Endometrial microvascular endothelial cells (primary cell): ENCODE data around the gene ANAPC4. TPM values are rescaled to one million over a fixed set of nuclear protein-coding genes. Genes with fewer than 3 reads are reported as not detected.

ENCODE experiments used
- in situ Hi-C: cut with HindIII; loops from 2 replicates; pipeline ENCODE4 v1.10.0; 2017; ENCODE audit warnings: low sequenced_read_pairs, low pct_unique_long_range_greater_than_20kb; ENCODE audit errors: inconsistent ontology term
- total RNA-seq: library from RNA; depleted of rRNA; stranded (reverse); fragments of >200 nt; gene quantifications from one replicate; pipeline ENCODE4 v1.2.3, GENCODE V29; 2015; ENCODE audit errors: inconsistent ontology term

Gene ANAPC4
- total RNA-seq, 1 donor from 2014 or later = 33.5 TPM

DNA sequence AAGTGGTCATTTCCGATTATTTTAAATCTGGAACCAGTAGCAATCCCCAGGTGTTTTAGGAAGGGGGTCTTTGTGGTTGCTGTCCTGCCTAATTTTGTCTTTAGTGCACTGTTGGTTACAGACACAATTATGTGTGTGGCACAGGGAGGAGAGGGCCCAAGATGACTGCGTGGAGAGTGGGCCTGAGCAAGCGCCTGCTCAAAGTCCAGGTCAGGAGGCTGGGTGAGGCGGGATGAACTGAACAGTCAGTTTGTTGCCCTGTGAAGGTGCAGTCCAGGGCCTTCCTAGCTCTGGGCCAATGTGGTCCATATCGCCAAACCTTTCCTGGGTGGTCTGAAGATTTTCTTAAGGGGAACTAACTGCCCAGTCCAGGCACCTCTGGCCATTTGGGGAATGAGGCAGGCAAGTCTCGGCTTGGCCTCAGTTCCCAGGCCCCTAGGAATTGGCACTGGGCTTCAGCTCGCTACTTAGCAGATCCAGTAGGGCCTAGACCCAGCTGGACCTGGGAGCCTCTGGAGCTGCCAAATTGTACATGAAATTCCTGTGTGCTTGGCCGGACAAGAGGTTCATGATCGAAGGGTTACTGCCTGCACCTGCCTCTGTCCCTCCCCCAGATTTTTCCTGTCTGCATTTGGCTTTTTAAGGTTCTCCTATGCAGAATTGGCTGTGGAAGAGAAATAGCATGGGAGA, 47.6 kb downstream of the ANAPC4 start:
- in situ Hi-C loops = no loop called here

DNA sequence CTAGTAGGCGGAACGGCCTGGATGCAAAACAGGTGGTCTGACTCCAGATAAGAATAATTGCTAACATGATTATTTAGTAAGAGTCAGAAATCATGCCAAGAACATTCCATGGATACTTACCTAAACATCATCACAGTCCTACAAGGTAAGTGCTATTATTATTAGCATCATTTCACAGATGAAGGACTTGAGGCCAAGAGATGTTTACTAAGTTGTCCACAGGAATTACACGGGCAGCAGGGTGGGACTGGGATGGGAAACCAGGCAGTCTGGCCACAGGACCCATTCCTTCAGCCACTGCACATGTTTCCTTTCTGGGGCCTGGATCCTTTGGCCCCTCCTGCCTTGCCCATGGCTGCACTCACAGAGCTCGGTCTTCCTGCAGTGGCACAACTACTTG, 48.3 kb downstream of the ANAPC4 start:
- in situ Hi-C loops = no loop called here

DNA sequence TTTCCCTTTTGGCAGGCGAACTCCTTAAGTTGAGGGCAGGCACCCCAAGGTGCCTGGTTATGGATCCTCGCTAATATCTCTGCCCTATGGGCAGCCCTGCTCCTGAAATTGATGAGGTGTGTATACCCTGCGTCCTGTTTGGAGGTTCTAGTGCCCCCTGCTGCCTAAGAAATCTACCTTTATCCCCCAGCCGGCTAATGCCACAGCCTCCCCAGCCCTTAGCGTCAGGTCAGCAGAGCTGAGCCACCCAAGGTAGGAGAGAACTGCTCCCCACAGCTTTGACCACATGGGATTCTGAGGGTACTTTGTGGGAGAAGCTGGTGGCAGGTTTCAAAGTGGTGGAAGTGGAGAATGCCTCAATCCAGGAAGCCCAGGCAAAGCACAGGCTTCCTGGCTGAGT, 50.8 kb downstream of the ANAPC4 start:
- in situ Hi-C loops = no loop called here

DNA sequence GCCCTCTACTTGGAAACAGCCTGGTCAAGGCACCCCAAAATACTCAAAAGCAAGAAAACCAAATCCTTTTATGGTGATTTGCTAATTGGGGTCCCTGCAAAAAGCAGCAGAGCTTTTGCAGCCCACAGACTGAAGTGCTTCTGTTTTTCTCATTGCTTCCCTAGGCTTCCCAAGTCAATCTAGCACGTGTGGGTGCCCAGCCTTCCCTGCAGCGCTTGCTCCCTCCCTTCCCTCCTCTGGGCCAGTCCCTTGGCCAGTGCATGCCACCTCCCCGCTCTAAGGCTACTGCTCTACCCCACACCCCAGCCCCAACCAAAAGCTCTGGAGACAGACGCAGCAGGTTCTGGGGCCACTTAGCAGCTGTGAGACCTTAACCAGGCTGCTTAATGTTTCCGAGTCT, 53.6 kb downstream of the ANAPC4 start:
- in situ Hi-C loops = no loop called here

DNA sequence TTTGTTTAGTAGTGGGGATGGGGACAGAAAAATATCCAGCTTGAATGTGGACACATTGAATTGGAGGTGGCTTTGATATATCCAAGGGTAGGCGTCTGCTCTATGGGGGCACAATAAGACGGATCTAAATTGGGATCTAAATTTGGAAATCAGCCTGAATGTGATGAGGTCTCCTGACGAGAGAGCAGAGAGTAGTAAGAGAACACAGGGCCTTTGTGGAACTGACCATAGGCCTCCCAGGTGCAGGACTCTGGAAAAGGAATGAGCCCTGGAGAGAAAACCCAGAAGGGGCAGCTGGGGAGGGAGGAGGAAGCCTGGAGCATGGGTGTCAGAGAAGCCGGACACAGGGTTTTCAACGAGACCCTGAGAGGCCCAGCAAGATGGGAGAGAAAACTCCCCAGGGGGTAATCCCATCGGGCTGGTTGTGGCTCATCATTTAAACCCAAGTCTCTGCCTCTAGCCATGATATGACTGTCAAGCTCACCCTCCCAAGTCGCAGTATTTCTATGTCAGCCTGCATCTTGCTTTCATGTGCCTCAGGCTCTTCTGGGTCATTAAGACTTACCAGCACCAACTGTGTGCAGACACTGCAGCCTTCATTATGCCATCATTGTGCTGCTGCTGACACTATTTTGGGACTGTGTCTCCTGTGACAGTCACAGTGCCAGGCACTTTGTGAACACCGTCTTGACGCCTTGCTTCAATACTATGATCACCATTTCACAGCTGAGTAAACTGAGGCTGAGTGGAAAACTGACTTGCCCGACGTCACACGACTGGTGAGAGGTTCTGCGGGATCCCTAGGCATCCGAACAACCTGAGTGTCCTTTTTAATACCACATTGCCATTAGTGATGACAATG, 57.1 kb downstream of the ANAPC4 start:
- in situ Hi-C loops = no loop called here

DNA sequence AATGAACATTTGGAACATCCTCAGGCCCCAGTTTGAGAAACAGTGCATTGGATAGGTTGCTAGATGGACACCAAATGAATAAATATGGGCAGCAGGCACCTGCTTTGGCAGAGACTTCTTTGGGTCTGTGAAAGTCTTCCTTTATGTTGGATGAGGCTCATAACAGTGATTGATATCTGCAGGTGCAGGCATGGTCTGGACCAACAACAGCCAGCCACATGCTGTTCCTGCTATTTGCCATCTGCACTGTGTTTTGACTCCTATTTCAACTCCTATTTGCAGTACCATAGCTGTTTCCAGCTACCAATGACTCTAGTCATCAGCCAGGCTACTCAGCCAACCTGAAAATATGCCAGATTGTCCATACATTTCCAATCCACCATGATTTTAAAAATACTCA, 60.9 kb downstream of the ANAPC4 start:
- in situ Hi-C loops = no loop called here

DNA sequence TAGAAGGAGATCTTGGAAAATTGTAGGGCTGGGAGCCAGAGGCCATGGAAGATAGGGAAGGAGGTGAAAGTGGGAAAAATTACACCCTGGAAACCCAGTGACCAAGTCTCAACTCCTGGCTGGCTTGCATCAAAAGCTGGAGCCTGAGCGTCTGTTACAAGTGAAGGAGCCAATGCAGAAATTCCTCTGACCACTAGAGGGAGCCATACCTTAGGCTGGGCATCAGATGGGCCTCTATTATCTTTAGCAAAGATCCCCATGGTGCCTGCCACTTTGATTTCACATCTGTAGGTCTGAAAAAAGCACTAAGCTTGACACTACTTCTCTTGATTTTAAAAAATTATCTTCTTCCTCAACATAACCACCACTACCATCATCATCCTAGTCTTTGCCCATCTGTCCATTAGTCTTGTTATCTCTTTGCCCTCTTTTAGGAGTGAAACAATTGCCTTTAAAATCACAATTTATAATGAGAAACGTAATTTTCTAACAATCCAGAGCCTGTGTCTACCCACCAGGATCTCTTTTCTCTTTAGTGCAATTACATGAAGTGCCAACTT, 62.9 kb downstream of the ANAPC4 start:
- in situ Hi-C loops = no loop called here

DNA sequence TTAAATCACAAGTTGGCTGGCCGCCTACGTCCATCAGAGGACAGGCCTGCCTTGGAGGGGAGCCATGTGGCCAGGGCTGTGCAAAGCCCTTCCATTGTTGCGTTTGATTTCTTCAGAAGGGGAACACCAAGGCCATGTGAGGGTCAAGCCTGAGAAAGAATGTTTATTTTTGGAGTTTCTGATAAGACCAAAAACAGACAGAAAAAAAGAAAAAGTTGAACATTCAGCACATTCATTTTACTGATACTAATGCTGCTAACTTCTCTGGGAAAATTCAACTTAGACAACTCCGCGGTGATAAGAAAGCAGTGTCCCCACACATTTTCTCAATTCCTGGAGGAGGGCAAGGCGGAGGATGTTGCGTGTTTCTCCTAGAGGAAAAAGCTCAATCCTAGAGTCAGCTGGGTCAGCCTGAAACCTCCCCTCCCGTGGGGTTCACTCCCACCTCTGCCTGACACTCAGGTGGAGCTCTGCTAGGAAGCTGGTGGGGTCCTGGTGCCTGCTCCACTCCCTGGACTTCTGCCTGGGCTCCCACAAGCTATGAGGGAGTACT, 63.5 kb downstream of the ANAPC4 start:
- in situ Hi-C loops = no loop called here

DNA sequence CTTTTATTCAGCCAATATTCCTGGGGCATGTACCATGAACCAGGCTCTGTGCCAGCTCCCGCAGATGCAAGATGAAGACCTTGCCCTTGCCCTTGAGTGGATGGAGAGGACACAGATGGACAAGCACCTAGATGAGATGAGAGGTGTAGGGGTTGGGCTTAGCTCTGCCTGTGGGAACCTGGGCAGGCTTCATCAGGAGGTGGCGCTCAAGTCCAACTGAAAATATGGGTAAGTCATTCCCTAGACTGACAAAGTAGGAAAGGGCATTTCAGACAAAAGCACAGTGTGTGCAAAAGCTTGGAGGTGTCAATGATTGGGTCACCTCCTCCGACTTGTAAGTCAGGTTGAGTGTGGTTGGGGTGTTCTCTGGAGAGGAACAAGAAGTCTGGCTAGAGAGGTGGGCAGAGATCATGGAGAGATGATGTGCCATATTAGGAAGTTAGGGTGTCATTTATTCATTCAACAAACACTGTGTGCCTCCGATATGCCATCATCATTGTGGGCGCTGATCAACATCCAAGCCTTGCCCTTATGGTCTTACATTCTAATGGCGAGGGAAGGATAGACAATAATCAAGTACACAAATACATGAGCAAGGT, 64.6 kb downstream of the ANAPC4 start:
- in situ Hi-C loops = no loop called here

DNA sequence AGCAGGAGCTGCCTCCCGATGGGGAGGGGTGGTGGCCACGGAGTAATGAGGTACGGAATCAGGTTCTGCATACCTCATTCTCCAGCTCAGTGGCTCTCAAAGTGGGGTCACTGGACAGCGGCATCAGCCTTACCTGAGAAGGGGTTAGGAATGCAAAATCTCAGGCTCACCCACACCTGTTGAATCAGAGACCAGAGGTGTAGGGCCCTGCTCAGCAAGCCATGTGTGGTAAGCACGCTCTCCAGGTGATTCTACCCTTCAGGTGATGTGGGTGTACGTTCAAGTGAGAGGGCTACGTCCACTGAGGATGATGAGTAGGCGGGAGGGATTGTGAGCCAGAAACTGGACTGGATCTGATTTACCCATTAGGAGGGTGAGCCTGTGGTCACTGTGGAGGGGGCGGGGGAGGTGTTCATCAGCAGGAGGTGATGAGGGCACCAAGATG, 65.8 kb downstream of the ANAPC4 start:
- in situ Hi-C loops = no loop called here

DNA sequence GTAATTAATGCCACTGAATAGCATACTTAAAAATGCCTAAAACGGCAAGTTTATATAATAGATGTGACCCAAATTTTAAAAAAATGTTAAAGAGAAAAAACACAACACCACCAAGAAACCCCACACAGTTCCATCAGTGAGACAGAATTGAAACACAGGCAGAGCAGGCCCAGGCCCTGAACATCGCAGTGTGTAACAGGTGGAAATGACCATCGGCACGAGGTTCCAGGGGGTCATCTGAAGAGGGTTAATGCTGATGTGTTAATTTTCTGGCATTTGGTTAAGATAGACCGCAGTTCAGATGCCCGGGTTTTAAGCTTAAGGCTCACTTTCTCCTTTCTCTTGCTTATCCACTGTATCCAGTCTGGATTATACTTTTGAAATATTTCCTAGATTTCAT, 66.8 kb downstream of the ANAPC4 start:
- in situ Hi-C loops = no loop called here

DNA sequence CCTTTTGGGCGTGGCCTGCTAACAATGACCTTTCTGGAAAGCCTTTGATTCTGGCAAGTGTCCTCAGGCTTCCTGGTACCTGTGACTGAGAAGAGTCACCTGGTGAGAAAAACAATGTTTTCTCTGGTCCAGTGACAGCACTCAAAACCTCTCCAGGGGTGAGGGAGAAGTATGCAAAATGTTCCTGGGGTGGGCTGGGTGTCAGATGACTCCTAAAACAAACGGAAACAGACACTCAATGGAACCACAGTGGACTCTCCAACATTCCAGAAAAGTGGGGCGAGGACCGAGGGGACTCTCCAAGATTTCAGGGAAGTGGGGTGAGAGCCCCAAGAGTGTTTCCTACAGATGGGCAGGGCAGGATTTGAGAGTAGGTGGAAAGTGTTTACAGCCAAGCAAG, 69.5 kb downstream of the ANAPC4 start:
- in situ Hi-C loops = no loop called here

DNA sequence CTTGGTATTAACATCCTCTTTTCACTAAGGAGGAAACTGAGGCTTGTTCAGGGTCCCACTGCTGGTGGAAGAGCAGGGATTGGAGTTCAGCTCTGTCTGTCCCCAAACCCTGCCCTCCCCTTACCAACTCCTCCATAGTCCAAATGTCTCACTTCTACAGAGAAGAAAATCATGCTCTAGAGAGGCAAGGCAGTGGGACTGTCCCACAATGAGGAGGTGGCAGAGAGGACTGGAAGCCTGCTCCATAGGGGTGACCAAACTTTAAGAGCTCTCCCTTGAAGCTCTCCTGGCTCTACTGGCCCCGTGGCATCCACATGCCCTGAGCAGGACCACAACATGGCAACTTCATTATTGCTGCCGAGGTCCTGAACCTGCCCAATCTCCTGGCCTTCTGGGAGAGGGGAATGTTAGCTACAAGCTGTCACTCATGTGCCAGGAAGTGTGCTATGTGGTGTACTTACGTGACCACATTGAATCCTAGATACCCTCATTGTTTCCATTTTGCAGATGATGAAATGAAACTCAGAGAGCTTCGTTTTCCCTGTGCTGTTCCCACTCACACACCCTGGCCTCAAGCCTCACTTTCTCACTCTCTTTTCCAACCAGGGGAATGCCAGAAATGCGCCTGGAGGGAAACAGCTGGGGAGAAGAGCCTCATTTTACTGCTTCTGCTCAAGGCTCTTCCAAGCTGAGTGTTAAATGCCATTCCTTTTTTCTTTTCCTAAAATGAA, 71.5 kb downstream of the ANAPC4 start:
- in situ Hi-C loops = no loop called here

DNA sequence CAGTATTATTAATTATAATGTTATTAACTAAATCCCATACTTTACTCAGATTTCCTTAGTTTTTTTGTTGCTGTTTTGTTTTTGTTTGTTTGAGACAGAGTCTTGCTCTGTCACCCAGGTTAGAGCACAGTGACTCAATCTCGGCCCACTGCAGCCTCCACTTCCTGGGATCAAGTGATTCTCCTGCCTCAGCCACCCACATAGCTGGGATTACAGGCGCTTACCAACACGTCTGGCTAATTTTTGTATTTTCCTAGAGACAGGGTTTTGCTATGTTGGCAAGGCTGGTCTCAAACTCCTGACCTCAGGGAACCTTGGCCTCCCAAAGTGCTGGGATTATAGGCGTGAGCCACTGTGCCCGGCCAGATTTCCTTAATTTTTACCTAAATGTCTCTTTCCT, 72.2 kb downstream of the ANAPC4 start:
- in situ Hi-C loops = no loop called here

DNA sequence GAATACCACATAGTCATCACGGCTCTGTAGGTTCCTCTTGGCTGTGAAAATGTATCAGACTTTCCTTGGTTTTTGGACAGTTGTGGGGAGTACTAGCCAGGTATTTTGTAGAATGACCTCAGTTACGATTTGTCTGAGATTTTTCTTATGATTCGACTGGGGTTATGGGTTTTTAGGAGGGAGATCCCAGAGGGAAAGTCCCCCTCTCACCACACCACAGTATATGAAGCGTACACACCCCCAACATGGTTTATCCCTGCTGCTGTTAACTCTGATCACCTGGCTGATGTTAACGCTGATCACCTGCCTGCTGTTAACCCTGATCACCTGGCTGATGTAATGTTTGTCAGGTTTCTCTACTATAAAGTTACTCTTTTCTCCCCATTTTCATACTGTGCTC, 72.6 kb downstream of the ANAPC4 start:
- in situ Hi-C loops = no loop called here

DNA sequence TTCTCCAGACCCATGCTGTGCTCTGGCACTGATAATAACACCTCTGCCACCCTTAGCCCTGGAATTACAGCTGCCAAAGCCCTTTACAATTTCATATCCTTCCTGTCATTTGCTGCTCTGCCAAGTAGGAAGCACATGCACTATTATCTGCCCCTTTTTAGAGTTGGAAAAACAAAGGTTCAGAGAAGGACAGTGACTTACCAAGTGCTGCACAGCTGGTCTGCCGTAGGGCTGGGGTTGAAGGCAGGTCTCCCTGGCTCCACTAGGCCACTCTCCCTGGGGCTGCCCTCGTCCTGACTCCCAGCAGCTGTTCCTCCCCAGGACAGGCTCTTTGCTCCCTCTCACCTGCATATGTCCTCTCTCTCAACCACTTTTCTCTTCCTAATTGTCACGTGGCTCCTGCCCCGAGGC, 73.4 kb downstream of the ANAPC4 start:
- in situ Hi-C loops = no loop called here

DNA sequence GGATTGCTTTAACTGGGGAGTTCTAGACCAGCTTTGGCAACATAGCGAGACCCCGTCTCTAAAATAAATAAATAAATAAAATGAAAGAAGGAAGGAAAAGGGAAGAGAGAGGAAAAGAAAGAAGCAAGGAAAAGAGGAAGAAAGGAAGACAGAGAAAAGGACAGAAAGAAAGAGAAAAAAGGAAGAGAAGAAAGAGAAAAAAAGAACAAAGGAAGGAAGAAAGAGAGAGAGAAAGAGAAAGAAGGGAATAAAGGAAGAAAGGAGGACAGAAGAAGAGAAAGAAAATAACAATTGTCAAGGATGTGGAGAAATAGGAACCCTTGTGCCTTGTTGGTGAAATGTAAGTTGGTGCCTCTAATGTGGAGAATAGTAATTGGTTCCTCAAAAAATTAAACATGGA, 74.6 kb downstream of the ANAPC4 start:
- in situ Hi-C loops = no loop called here

DNA sequence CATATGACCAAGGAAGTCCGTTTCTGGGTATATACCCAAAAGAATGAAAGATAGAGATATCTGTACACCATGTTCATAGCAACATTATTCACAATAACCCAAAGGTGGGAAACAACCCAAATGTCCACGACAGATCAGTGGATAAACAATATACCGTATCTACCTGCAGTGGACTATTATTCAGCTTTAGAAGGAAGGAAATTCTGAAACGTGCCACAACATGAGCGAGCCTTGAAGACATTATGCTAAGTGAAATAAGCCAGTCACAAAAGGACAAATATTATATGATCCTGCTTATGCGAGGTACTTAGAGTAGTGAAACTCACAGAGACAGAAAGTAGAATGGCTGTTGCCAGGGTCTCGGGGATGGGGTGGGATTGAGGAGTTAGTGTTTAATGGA, 75.0 kb downstream of the ANAPC4 start:
- in situ Hi-C loops = no loop called here

DNA sequence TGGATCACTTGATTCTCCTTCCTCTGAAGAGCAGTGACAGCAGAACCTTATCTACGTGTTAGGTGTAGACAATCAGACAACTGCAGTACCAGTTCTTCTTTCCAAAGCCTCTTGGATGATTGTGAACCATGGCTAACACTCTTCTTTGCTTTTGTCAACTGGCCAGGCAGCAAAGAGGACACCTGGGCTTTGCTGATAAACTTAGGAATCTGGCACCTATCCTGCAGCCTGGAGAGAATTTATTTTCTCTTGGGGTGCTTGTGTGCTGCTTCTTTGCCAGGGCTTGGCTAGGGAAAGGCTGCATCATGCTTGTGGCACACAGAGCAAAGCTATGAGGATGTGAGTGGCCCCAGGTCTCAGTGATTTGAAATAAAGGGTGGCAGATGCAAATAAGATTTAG, 77.4 kb downstream of the ANAPC4 start:
- in situ Hi-C loops = no loop called here
